Large intestine (tissue), 3 donors: ENCODE results near the gene LRRC52. TPM values are rescaled to one million over a fixed set of nuclear protein-coding genes. Genes with fewer than 3 reads are reported as not detected.
A peak's percentile ranks its signal among the peaks of the same experiment; 100 is the strongest.

ENCODE experiments used
- DNase-seq, 2 donors: peaks; one replicate each; pipeline versions ENCODE4 v3.0.0 to v3.0.0-alpha.2; 2013
- H3K27ac ChIP-seq: one replicate; pipeline ENCODE4 v1.5.1; 2013; ENCODE audit warnings: low read length
- H3K27me3 ChIP-seq: 2 replicates; pipeline ENCODE4 v1.6.1; 2013; ENCODE audit warnings: low read length; ENCODE audit not compliant: control insufficient read depth, insufficient read depth
- H3K36me3 ChIP-seq: 2 replicates; pipeline ENCODE4 v1.6.1; 2013; ENCODE audit warnings: low read length; ENCODE audit not compliant: control insufficient read depth, insufficient read depth
- H3K4me1 ChIP-seq: one replicate; pipeline ENCODE4 v1.6.1; 2013; ENCODE audit warnings: low read length; ENCODE audit not compliant: control insufficient read depth, insufficient read depth
- H3K4me3 ChIP-seq: one replicate; pipeline ENCODE4 v1.5.1; 2013; ENCODE audit warnings: low read length
- H3K9me3 ChIP-seq: one replicate; pipeline ENCODE4 v1.6.1; 2013; ENCODE audit warnings: mild to moderate bottlenecking, low read depth, low read length, moderate library complexity; ENCODE audit not compliant: control insufficient read depth
- WGBS: methylation state at CpG from one replicate; pipeline ENCODE4 v1.1.5; 2013; ENCODE audit warnings: low lambda C conversion rate; ENCODE audit not compliant: insufficient coverage; 5-methylcytosine and 5-hydroxymethylcytosine counted together
- polyA plus RNA-seq: library from polyadenylated mRNA; unstranded; fragments of 120-200 nt; gene quantifications from one replicate; pipeline ENCODE4 v1.2.1, GENCODE V29; 2013

The LRRC52 gene
- polyA plus RNA-seq, 1 donor: not detected

DNA sequence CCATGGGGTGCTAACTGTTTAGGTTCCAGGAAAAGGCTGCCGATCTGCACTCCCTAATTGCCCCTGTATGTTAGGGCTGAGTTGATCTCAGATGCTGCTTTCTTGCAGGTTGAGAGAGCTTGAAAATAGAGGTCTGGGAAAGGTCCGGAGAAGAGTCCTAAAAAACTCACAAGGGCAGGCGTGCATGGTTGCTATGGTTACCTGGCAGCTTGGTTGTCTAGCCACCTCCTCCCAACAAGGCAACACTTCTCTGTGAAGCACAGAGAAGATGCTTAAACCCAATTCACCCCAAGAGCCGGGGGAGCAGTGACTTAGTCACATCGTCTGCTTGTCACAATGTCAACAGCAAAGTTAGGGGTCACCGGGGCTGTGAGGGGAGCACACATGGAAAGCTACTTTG, 31.0 kb upstream of the LRRC52 start:
- no peaks in the 10 kb centered on the region for H3K36me3 ChIP-seq
- H3K27me3 ChIP-seq: no peaks in the 10 kb centered on the region
- H3K4me1 ChIP-seq: no peaks in the 10 kb centered on the region
- H3K9me3 ChIP-seq: no peaks in the 10 kb centered on the region
- DNase-seq: no peak
- no peak overlapping the region for H3K4me3 ChIP-seq
- no peak overlapping the region for H3K27ac ChIP-seq
- no CpG with 5 or more reads among the region's 6 CpGs for WGBS

DNA sequence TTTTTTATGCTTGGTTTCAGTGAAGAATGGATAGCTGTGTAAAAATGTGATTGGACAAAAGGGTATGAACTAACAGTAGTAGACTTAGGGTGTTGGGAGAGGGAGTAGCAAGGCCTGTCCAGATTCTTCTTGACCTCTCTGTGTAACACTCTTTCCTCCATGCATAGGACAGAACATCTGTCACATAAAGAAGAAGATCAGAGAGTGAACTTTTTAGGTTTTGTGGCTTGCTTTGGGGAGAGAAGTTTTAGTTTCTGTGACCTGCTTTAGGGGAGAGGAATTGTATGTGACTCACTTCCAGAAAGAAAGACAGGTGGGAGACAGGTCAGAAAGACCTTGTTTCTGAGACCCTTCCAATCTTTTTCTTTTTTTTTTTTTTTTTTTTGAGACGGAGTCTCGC, 27.3 kb upstream of the LRRC52 start:
- no peaks in the 10 kb centered on the region for H3K27me3 ChIP-seq
- no peak overlapping the region for H3K27ac ChIP-seq
- no peaks in the 10 kb centered on the region for H3K36me3 ChIP-seq
- no peak for DNase-seq
- no peaks in the 10 kb centered on the region for H3K4me1 ChIP-seq
- H3K9me3 ChIP-seq: no peaks in the 10 kb centered on the region
- WGBS: no CpG with 5 or more reads among the region's 2 CpGs
- H3K4me3 ChIP-seq: no peak overlapping the region

DNA sequence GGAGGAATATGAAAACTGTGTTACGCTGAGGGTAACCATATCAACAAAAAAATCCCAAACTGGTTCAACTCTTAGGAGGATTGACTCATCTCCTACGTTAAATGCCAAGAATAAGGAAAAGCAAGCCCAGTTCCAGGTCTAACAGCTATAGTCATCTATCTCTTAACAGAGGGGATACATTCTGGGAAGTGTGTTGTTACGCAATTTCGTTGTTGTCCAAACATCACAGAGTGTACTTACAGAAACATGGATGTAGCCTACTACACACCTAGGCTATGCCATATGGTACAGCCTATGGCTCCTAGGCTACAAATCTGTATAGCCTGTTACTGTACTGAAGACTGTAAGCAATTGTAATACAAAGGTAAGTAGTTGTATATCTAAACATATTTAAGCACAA, 23.2 kb upstream of the LRRC52 start:
- no peaks in the 10 kb centered on the region for H3K9me3 ChIP-seq
- no peak overlapping the region for H3K27ac ChIP-seq
- no peak for DNase-seq
- 100% methylated on average over 1 of the region's 4 CpGs for WGBS
- no peaks in the 10 kb centered on the region for H3K36me3 ChIP-seq
- H3K27me3 ChIP-seq: no peaks in the 10 kb centered on the region
- no peak overlapping the region for H3K4me3 ChIP-seq
- no peaks in the 10 kb centered on the region for H3K4me1 ChIP-seq

DNA sequence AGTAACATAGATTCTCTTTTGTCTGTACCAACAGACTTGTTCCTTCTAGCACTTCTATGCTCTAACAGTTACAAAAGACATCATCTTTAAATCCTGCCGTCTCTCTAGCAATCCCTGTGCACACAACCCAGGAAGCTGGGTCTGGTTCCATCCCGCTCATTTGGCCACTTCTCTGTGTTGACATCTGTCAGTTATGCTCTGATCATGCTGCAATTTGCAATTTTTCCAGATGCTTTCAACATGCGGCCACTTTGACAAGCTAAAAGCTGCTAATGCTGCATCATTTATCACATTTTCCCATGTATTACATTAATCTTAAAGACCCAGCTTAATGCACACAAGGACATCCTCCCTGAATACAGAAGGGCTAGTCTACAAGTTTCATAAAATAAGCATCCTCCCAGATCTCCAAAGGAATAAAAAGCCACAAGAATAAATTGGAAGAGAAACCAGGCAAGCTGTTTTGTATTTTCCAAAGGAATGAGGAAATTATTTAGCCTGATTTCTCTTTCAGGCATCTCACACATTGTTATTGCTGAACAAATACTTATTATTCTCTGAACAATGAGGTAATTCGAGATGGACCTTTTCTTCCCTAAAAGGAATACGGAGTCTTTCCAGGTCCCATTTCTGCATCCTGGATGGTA, 19.0 kb upstream of the LRRC52 start:
- Histone ChIP-seq H3K4me1 (no peaks in the 10 kb centered on the region), H3K27me3 (no peaks in the 10 kb centered on the region), H3K4me3 (no peak overlapping the region), H3K9me3 (no peaks in the 10 kb centered on the region), H3K36me3 (no peaks in the 10 kb centered on the region), H3K27ac (no peak overlapping the region)
- 80% methylated on average over 1 of the region's 5 CpGs for WGBS
- no peak for DNase-seq

DNA sequence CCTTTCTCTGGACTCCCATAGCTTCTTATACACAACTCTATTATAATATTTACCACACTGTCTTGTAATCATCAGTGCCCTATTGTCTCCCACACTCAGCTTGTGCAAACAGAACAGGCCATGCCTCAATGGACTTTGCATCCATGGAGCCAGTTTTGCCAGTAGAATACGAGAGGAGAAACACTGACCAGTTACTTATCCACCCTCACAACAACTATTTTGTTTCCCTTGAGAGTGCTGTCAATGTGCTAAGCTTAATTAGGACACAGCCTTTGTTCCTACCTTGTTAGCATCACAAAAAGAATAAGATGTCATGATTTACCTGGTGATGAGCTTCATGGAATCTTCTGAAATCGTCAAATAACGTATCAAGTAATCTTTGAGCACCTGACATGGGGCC, 18.1 kb upstream of the LRRC52 start:
- Histone ChIP-seq H3K9me3 (no peaks in the 10 kb centered on the region), H3K27ac (no peak overlapping the region), H3K4me3 (no peak overlapping the region), H3K27me3 (no peaks in the 10 kb centered on the region), H3K36me3 (no peaks in the 10 kb centered on the region), H3K4me1 (no peaks in the 10 kb centered on the region)
- no peak for DNase-seq
- no CpG with 5 or more reads among the region's 3 CpGs for WGBS

DNA sequence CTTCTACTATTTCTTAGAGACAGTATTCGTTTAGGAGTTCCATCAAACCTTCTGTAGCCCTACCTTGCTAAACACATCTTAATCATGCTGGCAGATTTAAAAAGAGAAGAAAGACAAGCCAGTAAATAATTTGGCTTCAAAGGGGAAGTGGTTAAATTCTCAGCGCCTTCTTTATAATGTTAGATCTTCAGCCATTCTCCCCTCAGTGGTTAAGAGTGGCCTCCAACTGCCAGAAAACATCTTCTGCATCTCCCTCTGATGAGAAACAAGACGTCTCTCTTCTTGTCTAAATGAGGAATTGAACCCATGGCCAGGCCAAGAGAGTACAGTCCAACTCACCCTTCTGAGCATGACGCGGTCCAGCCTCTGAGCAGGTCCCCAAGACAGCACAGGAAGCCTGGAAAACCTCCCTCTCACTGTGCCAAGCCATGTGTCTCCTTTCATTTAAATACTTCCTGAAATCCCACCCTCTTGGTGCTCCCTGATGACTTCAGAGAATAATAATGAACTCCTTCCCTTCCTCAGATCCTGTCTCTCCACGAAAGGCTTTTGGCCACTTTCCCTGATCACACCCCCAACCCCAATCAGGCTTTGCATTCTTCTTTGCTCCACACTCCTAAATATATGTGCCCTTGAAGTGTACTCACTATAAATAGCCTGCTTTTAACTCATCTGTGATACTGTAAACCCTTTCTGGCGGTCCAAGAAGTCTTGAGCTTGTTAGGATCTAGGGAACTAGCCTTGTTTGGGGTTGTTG, 16.4 kb upstream of the LRRC52 start:
- H3K36me3 ChIP-seq: no peaks in the 10 kb centered on the region
- DNase-seq: peak; percentile 5 to 8
- H3K27me3 ChIP-seq: no peaks in the 10 kb centered on the region
- no peak overlapping the region for H3K4me3 ChIP-seq
- no peaks in the 10 kb centered on the region for H3K9me3 ChIP-seq
- WGBS: 60% methylated on average over 1 of the region's 7 CpGs
- no peaks in the 10 kb centered on the region for H3K4me1 ChIP-seq
- no peak overlapping the region for H3K27ac ChIP-seq

DNA sequence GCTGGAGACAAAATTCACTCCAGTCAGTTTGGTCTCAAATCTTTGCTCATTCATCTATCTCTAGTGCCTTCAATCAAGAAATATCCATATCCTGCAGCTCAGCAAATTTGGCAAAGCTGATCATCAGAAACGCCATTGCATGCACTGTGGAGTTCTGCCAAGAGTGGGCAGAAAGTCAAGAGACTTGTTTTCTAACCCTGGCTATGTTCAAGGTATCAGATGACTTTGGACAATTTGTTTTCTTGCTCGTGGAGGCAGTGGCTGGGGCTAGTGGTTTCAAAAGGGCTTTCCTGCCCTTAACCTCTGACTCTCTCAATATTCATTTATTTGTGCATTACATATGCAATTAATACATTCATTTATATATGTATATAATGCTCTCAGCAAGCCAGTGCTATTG, 12.8 kb upstream of the LRRC52 start:
- Histone ChIP-seq H3K36me3 (no peaks in the 10 kb centered on the region), H3K9me3 (no peaks in the 10 kb centered on the region), H3K27me3 (no peaks in the 10 kb centered on the region), H3K27ac (no peak overlapping the region), H3K4me3 (no peak overlapping the region), H3K4me1 (no peaks in the 10 kb centered on the region)
- DNase-seq: no peak
- WGBS: no CpG with 5 or more reads among the region's 2 CpGs

DNA sequence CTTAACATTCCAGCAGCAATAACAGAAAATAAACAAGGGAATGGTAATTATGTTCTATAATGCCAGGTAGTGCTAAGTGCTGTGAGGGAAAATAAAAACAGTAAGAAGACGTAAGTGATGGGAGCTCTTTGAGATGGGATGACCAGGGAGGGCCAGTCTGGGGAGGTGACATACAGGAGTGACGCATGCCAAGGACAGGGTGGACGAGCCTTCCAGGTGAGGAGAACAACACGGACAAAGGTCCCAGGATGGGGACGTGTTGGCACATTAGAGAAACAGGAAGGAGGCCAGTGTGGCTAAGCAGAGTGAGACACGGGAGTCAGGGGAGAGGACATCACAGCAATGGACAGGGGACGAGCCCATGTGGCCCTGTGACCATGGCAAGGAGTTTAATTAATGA, 11.7 kb upstream of the LRRC52 start:
- WGBS: 90% methylated on average over 3 of the region's 7 CpGs

DNA sequence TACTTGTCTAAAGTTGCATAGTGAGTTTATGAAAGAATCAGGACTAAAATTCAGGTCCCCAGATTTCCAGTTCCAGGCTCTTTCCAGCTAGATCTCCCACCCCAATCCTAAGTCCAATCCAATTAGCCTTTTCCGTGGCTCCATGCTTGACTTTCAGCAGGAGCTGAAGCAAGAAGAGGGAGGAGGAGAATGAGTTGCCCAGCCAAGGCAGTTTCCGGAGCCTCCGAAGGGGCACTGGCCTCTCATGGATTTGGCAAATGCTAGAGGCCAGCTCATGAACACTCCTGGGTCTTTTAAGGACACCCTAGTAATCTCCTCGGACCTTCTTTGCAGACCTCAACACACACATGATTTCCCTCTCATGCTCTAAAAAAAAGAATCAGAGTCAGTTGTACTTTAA, 10.5 kb upstream of the LRRC52 start:
- no peak overlapping the region for H3K27ac ChIP-seq
- DNase-seq: no peak
- H3K4me1 ChIP-seq: no peaks in the 10 kb centered on the region
- no peaks in the 10 kb centered on the region for H3K27me3 ChIP-seq
- no peaks in the 10 kb centered on the region for H3K36me3 ChIP-seq
- no CpG with 5 or more reads among the region's 4 CpGs for WGBS
- no peaks in the 10 kb centered on the region for H3K9me3 ChIP-seq
- H3K4me3 ChIP-seq: no peak overlapping the region

More for the DNA sequence above, 11.7 kb upstream of the LRRC52 start:
- H3K36me3 ChIP-seq: no peaks in the 10 kb centered on the region
- H3K27me3 ChIP-seq: no peaks in the 10 kb centered on the region
- no peak overlapping the region for H3K4me3 ChIP-seq
- no peaks in the 10 kb centered on the region for H3K9me3 ChIP-seq
- no peaks in the 10 kb centered on the region for H3K4me1 ChIP-seq
- no peak for DNase-seq
- H3K27ac ChIP-seq: no peak overlapping the region

DNA sequence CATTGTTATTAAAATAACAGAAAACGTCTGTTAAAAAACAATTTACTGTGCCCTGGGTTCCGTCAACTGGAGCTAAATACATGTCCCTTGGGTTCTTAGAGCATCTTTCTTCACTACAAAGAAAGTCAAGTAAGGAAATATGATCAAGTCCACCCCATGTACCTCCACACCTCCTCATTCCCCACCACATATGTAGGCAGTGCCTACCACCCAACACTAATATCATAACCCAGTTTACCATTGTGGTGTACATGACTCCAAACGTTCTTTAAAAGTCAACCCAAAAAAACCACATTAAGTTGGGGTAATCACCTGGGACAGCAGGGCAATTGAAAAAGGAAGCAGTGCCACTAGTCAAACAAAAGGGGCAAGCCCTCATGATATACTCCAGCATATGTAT, 7.8 kb upstream of the LRRC52 start:
- Histone ChIP-seq H3K36me3 (no peaks in the 10 kb centered on the region), H3K27me3 (peaks cover 2% of the 10 kb centered on the region), H3K4me1 (no peaks in the 10 kb centered on the region), H3K27ac (no peak overlapping the region), H3K9me3 (no peaks in the 10 kb centered on the region), H3K4me3 (no peak overlapping the region)
- WGBS: no CpG with 5 or more reads among the region's 3 CpGs
- DNase-seq: no peak
